IPS-18c (cell line): ENCODE data around the gene PLEKHG1.

ENCODE experiments used
- H3K4me3 ChIP-seq: 2 replicates; pipeline ENCODE4 v1.7.0; 2013; ENCODE audit warnings: low read depth, mild to moderate bottlenecking, low read length, moderate library complexity; ENCODE audit not compliant: insufficient read depth
- H3K9me3 ChIP-seq: one replicate; pipeline ENCODE4 v1.6.1; 2013; ENCODE audit warnings: mild to moderate bottlenecking, low read length, moderate library complexity; ENCODE audit not compliant: control insufficient read depth, insufficient read depth

PLEKHG1 gene

GRCh38 chr6:150606647-150607328 lies 7.1 kb downstream of the PLEKHG1 start:
- H3K9me3 ChIP-seq = peaks cover under 1% of the 10 kb centered on the region
- no peak overlapping the region for H3K4me3 ChIP-seq

DNA sequence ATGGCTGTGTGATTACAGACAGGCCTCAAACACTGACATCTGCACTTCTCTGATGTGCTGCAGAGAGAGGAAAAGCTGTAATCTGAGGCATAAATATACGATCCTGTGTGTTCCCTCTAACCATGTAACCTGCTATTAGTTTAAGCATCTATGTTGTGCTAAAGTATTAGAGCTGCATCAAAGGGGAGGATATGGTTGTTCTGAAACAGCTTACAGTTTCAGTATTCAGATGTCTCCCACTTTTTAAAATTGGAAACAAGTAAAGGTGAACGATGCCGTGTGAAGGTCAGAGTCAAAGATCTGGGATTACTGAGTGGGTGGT lies 7.6 kb downstream of the PLEKHG1 start:
- H3K4me3 ChIP-seq = no peak overlapping the region
- peaks cover 2% of the 10 kb centered on the region for H3K9me3 ChIP-seq

DNA sequence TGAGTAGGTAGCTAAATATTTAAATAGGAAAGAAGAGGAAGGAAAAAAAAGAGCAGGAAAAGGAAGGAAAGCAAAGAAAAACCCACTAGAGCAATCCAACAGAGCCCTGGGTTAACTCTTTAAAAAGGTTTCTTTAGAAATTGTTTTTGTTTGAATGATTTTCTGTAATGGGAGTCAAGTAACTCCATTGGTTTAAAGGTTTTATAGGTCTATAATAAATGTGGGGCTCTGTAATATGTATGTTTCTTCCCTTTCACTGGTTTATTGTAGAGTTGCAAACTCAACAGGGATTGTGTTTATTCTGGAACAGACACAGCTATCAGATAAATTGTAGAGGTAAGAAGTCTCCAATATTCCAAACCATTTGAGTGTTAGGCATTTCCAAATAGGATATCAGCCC lies 10.9 kb downstream of the PLEKHG1 start:
- peaks cover 2% of the 10 kb centered on the region for H3K9me3 ChIP-seq
- H3K4me3 ChIP-seq = no peak overlapping the region

DNA sequence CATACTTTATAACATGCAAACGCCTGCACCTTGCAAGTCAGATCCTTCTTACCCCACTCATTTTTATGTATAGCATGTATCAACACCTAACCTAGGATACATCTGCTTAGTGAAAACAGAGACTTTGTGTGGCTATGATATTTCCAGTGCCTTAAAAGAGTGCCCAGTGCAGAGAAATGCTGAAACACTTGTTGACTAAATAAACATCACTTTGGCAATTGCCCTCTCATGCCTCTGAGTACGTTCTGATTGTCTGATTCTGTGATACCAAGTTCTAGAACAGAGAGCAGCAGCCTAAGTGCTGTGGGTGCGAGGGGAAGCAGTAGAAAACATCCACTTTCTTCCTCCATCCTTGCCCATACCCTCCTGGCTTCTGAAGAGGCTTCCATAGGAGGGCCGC lies 13.6 kb downstream of the PLEKHG1 start:
- Histone ChIP-seq H3K9me3 (peaks cover 2% of the 10 kb centered on the region), H3K4me3 (no peak overlapping the region)

GRCh38 chr6:150615967-150616366 lies 16.3 kb downstream of the PLEKHG1 start:
- no peak overlapping the region for H3K4me3 ChIP-seq
- H3K9me3 ChIP-seq = peaks cover 2% of the 10 kb centered on the region

GRCh38 chr6:150616586-150616985 lies 16.9 kb downstream of the PLEKHG1 start:
- Histone ChIP-seq H3K9me3 (peaks cover 2% of the 10 kb centered on the region), H3K4me3 (no peak overlapping the region)

DNA sequence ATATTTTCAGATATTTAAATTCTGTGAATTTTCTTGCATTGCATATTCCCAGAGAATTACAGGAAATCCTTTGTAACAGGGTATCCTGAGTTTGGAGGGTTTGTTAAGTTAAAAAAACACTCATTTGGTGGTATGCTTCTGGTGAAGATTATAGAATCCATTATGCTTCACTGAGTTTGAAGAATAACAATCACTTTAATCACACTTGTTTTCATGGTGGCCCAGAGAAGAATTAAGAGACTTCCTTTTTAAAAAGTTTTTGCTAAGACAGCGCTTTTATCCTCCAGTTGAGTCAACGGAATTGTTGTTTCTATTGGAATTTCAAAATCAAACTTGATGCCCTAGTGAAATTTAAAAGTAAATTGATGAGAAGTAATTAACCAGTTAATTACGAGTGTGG lies 17.4 kb downstream of the PLEKHG1 start:
- no peaks in the 10 kb centered on the region for H3K9me3 ChIP-seq
- no peak overlapping the region for H3K4me3 ChIP-seq

DNA sequence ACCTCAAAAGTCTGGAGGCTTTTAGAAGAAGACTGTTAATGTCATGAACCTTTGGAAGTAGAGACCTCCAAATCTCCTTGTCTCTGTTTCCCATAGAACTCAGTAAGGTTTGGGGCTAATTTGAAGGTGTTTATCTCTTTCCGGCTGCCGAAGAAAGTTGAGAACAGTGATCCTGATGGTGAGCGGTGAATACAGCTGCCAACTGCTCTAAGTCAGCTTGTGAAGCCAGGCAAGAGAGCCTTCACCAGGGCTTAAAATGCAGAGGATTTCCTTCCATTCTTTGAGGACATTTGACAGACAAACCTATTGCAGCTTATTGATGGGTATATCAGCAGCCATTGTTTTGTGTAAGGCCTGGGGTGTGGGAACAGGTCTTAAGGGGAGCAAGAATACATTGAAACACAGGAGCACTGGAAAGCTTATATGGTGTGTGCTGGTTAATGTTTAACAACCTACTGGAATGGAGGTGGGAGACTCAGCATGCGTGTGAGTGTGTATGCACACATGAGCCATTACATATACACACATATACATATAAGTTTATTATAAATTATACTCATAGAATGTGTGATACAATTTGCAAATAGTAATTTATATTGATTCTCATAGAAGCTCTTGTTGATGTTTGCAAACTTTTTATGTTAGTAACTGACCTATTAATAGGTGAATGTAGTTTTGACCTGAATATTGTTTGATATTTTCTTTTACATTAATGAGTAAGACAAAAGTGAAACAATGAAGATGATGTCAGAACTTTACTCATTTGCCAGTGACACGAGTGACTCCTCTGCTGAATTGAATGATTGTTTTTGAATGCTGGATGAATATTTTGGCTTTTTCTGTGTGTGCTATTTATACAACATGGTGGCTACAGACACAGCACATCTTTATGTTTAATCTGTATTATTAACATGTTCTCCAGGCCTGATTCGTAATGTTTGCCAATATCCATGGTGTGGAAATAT lies 18.1 kb downstream of the PLEKHG1 start:
- no peak overlapping the region for H3K4me3 ChIP-seq
- no peaks in the 10 kb centered on the region for H3K9me3 ChIP-seq

DNA sequence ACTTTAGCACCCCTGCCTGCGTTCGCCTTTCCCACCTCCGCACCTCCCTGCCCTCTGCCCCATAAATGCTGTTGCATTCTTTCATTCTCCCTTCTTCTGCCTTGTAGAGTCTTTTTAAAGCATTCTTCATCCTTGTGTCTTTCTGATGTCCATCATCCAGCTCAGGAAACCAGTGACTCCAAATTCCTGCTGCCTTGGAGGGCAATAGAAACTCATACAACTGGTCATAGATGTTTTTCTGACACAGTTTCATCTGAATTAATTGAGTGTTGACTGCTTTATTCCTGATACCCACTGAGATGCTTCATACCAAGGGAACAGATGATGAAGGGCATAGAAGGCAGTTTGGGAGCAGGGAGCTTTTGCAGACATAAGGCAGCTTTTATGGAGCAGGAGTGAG lies 19.6 kb downstream of the PLEKHG1 start:
- no peak overlapping the region for H3K4me3 ChIP-seq
- H3K9me3 ChIP-seq = no peaks in the 10 kb centered on the region

GRCh38 chr6:150620244-150620643 lies 20.6 kb downstream of the PLEKHG1 start:
- H3K4me3 ChIP-seq = no peak overlapping the region
- no peaks in the 10 kb centered on the region for H3K9me3 ChIP-seq

DNA sequence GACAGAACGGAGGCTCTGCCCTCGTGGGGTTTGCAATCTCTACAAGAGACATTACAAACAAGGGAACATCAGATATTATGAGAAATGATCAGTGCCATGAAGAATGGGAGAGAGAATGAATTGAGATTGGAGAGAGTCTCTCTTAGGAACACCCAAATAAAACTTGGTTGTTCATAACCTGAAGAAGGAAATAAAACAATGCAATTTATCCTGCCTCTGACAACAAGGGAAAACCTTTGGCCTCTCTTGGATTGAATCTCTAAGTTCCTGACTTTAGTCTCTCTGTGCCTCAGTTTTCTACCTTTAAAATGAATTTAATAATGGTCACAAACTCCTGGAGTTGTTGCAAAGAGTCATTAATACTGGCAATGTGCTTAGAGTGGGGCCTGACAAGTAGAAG lies 21.1 kb downstream of the PLEKHG1 start:
- Histone ChIP-seq H3K4me3 (no peak overlapping the region), H3K9me3 (no peaks in the 10 kb centered on the region)

DNA sequence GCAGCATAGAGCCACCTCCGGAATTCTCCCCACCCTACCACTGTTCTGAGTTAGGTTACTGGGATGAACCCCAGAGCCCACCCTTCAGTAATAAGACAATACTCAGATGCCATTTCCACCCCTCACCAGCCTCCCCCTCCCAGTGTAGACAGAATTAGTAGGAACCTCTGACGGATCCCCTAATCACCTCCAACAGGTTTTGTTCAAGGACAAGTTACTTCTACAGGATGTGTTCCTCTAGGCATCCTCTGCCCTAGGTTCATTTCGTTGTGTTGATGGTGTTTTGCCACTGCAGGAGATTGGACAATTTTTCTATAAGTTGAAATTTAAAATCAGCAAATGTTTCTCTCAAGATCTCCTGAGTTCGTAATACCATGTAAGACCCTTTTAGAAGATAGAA lies 22.8 kb downstream of the PLEKHG1 start:
- no peak overlapping the region for H3K4me3 ChIP-seq

DNA sequence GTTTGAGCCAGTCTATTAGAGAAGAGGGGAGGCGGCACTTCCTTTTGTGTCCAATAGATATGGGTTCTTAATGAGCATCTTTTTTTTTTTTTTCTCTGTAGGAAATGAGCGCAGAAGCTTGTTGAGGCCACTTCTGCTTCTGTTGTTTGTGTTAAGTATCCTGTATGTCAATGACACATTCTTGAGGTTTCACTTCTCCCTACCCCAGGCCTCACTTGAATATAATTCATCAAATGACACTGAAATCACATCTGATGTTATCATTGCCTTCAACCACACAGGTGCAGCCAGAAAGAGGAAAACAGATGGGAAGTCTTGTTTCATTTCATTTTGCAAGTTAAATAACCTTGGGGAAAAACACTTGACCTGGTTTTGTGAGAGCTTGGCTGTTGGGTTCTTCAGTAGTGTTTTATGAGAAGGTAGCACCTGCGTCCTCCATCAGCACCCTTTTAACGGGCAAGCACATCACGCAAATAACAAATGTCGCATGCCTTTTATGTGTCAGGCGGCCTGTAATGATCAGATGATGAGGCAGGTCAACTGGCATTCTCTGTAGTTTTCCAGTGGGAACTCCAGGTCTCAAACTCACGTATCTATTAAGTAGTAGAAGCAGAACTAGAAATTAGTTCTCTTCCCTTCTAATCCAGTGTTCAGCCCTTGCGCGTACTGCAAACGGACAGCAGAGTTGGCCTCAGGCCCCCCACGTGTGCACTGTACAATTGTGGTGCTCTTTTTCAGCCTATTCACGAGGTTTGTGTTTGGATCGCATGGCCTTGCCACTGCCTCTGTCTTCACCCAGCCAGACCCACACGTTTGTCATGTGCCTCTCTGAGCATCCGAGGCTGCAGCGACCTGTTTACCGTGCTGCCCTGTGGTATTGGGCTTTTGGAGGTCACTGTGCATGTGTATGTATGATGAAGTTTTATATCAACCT lies 23.5 kb downstream of the PLEKHG1 start:
- H3K9me3 ChIP-seq = peaks cover 2% of the 10 kb centered on the region
- no peak overlapping the region for H3K4me3 ChIP-seq

More for the DNA sequence above, 22.8 kb downstream of the PLEKHG1 start:
- peaks cover 2% of the 10 kb centered on the region for H3K9me3 ChIP-seq

DNA sequence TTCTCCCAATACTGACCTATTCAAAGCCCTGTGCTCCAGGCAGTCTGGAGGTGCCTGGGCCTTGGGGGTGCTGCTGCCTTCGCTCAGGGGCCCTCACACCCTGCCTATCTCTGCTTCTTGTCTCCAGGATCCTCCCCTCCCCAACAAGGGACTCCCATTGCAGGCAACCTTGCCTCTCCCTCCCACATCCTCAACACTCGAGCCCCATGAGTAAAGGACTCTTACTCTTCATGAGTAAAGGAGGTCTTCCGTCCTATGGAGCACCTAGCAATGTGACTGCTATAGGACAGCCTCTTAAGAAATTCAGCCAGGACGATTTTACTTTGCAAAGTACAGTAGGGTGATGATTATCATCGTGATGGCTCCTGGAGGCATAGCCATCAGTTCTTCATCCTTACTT lies 24.5 kb downstream of the PLEKHG1 start:
- H3K9me3 ChIP-seq = peaks cover 2% of the 10 kb centered on the region
- no peak overlapping the region for H3K4me3 ChIP-seq

- Histone ChIP-seq H3K4me3 (no peak overlapping the region), H3K9me3 (peaks cover 2% of the 10 kb centered on the region)
Observed at GRCh38 chr6:150625927-150626326, 26.2 kb downstream of the PLEKHG1 start.

GRCh38 chr6:150627154-150627553 lies 27.5 kb downstream of the PLEKHG1 start:
- Histone ChIP-seq H3K9me3 (peaks cover 2% of the 10 kb centered on the region), H3K4me3 (no peak overlapping the region)

GRCh38 chr6:150627585-150628025 lies 27.9 kb downstream of the PLEKHG1 start:
- Histone ChIP-seq H3K4me3 (no peak overlapping the region), H3K9me3 (peaks cover 2% of the 10 kb centered on the region)
